ENCODE results near the gene MYO1C. TPM values are rescaled to one million over a fixed set of nuclear protein-coding genes. Genes with fewer than 3 reads are reported as not detected.

MYO1C gene
- total RNA-seq, 2 donors from 2014 or later: 32.8 to 49.9 TPM

DNA sequence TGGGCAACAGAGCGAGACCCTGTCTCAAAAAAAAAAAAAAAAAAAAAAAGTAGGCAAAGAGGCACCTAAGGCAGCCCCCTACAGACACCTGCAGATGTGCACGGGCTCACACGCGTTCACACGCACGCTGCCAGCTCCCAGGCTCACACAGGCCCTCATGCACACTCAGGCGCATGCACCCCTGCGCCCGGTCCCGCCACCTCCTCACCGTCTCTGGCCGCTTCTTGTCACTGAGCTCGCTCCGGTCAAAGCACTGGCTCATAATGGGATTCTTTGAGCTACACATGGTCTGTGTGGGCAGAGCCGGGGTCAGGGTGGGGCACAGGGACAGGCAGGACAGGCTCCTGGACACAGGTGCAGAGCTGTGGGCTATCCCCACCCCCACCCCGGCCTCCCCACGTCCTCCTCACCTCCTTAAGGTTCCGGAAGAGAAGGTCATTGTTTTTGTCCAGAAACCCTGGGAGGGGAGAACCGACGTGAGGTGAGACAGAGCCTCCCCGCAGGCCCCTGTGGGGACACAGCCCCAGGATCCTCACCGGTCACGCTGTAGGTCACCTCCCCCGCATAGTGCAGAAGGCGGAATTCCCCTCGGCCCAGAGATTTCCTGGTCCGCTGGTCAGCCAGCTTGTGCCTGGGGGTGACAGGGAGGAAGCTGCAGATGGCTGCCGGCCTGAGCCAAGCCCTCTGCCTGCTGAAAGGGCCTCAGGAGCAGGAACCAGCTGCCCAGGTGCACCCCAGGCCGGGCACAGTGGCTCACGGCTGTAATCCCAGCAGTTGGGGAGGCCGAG is 17.9 kb downstream of the MYO1C start:
- ATAC-seq (replicated peaks in 1 of 2) (no peak), DNase-seq (no peak)
- H3K4me3 Mint-ChIP-seq: no peak overlapping the region
- no peaks in the 10 kb centered on the region for H3K36me3 Mint-ChIP-seq (ENCODE audit: insufficient read depth in 2 of 2)
- H3K27me3 Mint-ChIP-seq (ENCODE audit: low read depth): peaks cover 7% of the 10 kb centered on the region
- H3K27ac Mint-ChIP-seq: no peak overlapping the region
- no peaks in the 10 kb centered on the region for H3K9me3 Mint-ChIP-seq
- H3K4me1 Mint-ChIP-seq (ENCODE audit: low read depth): peaks cover 19% of the 10 kb centered on the region

DNA sequence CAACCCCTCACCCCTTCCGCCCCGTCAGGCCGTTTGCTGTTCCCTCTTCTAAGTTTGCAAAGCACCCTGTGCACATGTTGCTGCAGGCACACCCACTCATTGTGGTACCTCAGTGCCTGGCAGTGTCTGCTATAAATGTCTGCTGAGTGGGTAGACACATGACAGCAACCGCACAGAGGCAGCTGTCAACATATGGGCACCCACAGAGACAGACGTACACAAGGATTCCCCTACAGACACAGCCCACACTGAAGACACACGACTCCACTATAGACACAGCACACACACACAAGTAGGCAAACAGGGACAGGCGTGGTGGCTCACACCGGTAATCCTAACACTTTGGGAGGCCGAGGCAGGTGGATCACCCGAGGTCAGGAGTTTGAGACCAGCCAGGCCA is 18.6 kb downstream of the MYO1C start:
- peaks cover 7% of the 10 kb centered on the region for H3K27me3 Mint-ChIP-seq (ENCODE audit: low read depth)

DNA sequence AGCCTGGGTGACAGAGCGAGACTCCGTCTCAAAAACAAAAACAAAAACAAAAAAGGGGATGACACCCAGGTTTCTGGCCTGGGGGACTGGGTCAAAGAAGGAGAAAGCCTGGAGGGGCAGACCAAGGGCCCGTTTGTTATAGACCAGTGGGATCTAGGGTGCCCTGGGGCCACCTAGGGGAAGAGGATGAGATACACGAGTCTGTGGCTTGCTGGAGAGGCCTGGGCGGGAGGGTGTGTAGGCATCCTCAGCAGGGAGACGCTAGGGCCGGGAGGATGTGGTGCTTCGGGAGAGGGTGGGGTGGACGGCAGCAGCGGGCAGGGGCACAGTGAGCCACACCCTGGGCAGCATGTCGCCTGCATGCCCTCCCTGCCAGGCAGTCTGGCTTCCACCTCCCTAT is 19.3 kb downstream of the MYO1C start:
- DNase-seq (no peak), ATAC-seq (replicated peaks in 1 of 2) (peak; percentile 37 to 71)
- H3K27ac Mint-ChIP-seq: no peak overlapping the region
- peaks cover 19% of the 10 kb centered on the region for H3K4me1 Mint-ChIP-seq (ENCODE audit: low read depth)
- H3K4me3 Mint-ChIP-seq: no peak overlapping the region
- peaks cover 1 to 2% of the 10 kb centered on the region in 2 donors for H3K36me3 Mint-ChIP-seq (ENCODE audit: insufficient read depth in 2 of 2)
- H3K9me3 Mint-ChIP-seq: no peaks in the 10 kb centered on the region
- peaks cover 7% of the 10 kb centered on the region for H3K27me3 Mint-ChIP-seq (ENCODE audit: low read depth)

More for the DNA sequence above, 18.6 kb downstream of the MYO1C start:
- Mint-ChIP-seq H3K27ac (no peak overlapping the region), H3K9me3 (no peaks in the 10 kb centered on the region), H3K4me3 (no peak overlapping the region), H3K4me1 (ENCODE audit: low read depth) (peaks cover 19% of the 10 kb centered on the region), H3K36me3 (ENCODE audit: insufficient read depth in 2 of 2) (peaks cover under 1 to 2% of the 10 kb centered on the region in 2 donors)
- DNase-seq (peak in 1 of 2 donors; percentile 31), ATAC-seq (replicated peaks in 1 of 2) (peak; percentile 73 to 78)

DNA sequence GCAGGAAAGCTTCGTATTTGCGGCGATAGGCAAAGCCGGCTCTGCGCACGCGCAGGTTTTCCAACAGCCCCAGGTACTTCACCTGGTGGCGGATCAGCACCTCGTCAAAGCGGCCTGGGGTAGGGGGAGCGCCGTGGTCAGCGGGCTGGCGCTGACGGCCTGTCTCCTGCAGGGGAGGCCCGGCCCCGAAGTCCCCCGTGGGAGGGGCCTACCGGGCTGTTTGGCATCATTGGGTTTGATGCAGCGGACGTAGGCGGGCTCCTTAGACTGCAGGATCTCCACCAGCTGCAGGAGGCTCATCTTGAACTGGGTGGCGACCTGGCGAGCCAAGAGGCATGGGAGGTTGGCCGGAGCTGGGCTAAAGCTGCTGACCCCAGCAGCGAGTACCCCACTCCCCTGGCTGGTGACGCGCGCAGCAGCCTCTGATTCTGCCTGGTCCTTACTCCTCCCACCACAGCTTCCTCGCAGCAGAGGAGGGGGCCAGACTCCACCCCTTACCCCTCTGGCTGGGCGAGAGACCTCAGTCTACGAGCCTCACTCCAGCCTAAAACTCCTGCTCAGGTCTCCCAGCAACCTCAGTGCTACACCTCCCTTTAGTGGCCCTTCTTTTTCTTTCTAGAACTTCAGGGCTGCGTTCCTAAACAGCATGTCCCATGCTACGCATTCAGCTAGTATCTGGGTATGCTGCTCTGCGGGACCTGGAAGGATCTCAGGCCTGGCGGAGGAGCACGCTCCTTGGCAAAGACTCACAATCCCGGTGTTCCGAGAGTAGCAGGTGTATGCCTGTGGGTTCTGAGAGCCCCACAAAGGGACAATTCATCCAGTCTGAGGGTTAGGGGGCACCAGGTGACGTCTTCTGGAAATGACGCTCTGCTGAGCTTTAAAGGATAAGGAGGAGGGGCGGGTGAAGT is 20.3 kb downstream of the MYO1C start:
- H3K27ac Mint-ChIP-seq: no peak overlapping the region
- H3K36me3 Mint-ChIP-seq (ENCODE audit: insufficient read depth in 2 of 2): peaks cover 2 to 5% of the 10 kb centered on the region in 2 donors
- H3K27me3 Mint-ChIP-seq (ENCODE audit: low read depth): peaks cover 7% of the 10 kb centered on the region
- H3K9me3 Mint-ChIP-seq: no peaks in the 10 kb centered on the region
- H3K4me1 Mint-ChIP-seq (ENCODE audit: low read depth): peaks cover 19% of the 10 kb centered on the region
- ATAC-seq (replicated peaks in 1 of 2) (no peak), DNase-seq (no peak)
- H3K4me3 Mint-ChIP-seq: no peak overlapping the region

DNA sequence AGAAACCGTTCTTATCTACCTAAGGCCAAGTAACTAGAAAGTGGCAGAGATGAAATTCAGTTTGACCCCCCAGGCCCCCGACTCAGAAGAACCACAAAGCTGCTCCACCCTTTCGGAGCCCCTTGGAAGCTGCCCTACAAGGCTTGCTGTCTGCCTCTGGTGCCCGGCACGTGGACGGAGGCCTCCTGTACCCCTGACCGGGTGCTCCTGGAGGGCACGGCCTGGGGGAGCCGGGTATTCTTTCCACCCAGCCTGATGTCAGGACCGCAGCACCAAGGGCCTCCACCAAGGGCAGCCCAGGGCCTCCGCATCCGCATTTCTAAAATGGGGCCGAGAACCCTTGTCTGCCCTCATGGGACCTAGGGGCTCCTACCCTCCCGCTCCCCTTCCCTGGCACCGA is 21.0 kb downstream of the MYO1C start:
- DNase-seq: no peak
- peaks cover 19% of the 10 kb centered on the region for H3K4me1 Mint-ChIP-seq (ENCODE audit: low read depth)
- peaks cover 2 to 5% of the 10 kb centered on the region in 2 donors for H3K36me3 Mint-ChIP-seq (ENCODE audit: insufficient read depth in 2 of 2)
- no peak overlapping the region for H3K4me3 Mint-ChIP-seq
- H3K27ac Mint-ChIP-seq: no peak overlapping the region
- peaks cover 7% of the 10 kb centered on the region for H3K27me3 Mint-ChIP-seq (ENCODE audit: low read depth)
- no peaks in the 10 kb centered on the region for H3K9me3 Mint-ChIP-seq
- ATAC-seq (replicated peaks in 1 of 2): no peak

DNA sequence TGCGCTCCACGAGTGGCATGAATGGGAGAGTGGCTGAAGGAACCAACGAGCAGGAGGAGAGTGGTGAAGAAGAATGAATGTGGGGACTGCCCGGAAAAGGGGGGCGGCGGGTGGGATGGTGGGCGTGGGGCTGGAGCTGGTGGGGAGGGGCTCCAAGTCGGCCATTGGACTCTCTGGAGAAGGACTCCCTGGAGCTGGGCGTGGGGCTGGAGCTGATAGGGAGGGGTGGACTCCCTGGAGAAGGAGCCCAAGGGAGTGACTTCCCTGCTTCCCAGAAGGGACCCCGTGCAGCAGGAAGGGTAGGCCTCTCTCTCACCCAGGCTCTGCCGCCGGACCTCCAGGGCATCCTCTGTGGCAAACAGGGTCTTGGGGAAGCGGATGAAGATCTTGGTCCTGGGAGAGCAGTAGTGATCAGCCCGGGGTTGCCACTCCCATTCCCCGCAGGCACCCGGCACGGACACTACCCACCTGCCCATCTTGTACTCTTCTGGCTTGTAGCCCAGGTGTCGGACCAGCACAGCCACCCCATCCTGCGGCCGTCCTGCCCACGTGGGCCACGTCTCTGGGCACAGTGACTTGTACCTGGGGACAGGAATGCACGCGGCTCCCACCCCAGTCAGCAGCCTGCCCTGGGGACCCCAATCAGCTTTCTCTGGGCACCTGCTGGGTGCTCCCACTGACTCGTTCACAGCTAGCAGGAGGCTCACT is 21.6 kb downstream of the MYO1C start:
- no peak for DNase-seq
- no peaks in the 10 kb centered on the region for H3K9me3 Mint-ChIP-seq
- H3K27me3 Mint-ChIP-seq (ENCODE audit: low read depth): peaks cover 7% of the 10 kb centered on the region
- peaks cover 19% of the 10 kb centered on the region for H3K4me1 Mint-ChIP-seq (ENCODE audit: low read depth)
- H3K4me3 Mint-ChIP-seq: no peak overlapping the region
- no peak overlapping the region for H3K27ac Mint-ChIP-seq
- ATAC-seq (replicated peaks in 1 of 2): no peak
- peaks cover 2 to 5% of the 10 kb centered on the region in 2 donors for H3K36me3 Mint-ChIP-seq (ENCODE audit: insufficient read depth in 2 of 2)

DNA sequence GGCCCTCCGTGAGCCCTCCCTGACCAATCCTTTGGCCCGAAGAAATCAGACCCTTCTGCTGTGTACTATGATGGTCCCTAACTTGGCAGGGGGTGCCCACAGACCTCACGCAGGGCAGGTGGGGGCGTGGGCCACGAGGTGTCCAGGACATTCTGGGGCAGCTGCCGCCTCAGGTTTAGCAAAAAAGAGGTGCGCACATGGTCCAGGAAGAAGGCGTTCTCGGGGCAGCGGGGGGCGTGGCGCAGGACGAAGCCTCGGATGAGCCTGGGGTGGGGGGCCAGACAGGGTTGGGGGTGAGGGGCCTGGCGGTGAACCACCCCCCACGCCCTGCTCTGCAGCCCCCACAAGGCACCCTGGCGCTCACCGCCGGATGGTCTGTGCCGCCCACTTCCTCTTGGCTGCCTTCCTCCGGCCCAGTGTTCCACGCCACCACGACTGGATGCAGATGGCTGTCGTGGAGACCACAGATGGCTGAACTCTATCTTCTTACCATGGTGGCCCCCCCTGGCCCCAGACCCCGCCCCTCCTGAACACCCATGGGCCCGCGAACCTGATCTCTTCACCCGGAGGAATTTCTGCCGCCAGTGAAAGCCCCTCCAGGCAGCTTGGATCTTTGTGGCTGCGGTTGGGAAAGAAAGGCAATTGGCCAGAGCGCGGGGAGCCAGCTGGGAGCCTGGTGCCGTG is 22.3 kb downstream of the MYO1C start:
- Mint-ChIP-seq H3K36me3 (ENCODE audit: insufficient read depth in 2 of 2) (peaks cover 2 to 5% of the 10 kb centered on the region in 2 donors), H3K4me1 (ENCODE audit: low read depth) (peaks cover 19% of the 10 kb centered on the region), H3K4me3 (no peak overlapping the region), H3K27me3 (ENCODE audit: low read depth) (peaks cover 11% of the 10 kb centered on the region), H3K9me3 (no peaks in the 10 kb centered on the region), H3K27ac (no peak overlapping the region)
- no peak for ATAC-seq (replicated peaks in 1 of 2)
- no peak for DNase-seq

DNA sequence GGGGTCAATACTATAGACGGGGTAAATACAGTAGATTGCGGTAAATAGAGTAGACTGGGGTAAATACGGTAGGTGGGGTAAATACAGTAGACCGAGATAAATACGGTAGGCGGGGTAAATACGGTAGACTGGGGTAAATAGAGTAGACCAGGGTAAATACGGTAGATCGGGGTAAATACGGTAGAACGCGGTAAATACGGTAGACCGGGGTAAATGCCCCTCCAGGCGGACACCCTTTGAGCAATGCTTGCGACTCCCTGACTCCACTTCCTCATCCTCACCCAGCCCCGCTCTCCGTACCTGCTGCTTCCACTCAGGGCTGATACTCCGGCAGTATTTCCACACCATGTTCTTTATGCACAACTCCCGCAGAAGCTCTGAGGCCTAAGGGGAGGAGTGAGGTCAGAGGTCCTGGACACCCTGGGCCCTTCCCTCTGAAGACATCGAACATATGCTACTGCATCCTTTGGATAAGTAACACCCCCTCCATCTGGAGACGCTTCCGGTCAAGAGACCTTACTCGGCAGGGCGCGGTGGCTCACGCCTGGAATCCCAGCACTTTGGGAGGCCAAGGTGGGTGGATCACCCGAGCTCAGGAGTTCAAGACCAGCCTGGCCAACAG is 23.1 kb downstream of the MYO1C start:
- Mint-ChIP-seq H3K9me3 (no peaks in the 10 kb centered on the region), H3K27ac (no peak overlapping the region), H3K27me3 (ENCODE audit: low read depth) (peaks cover 19% of the 10 kb centered on the region), H3K4me1 (ENCODE audit: low read depth) (peaks cover 19% of the 10 kb centered on the region), H3K4me3 (no peak overlapping the region), H3K36me3 (ENCODE audit: insufficient read depth in 2 of 2) (peaks cover 2 to 5% of the 10 kb centered on the region in 2 donors)
- no peak for DNase-seq
- ATAC-seq (replicated peaks in 1 of 2): no peak

DNA sequence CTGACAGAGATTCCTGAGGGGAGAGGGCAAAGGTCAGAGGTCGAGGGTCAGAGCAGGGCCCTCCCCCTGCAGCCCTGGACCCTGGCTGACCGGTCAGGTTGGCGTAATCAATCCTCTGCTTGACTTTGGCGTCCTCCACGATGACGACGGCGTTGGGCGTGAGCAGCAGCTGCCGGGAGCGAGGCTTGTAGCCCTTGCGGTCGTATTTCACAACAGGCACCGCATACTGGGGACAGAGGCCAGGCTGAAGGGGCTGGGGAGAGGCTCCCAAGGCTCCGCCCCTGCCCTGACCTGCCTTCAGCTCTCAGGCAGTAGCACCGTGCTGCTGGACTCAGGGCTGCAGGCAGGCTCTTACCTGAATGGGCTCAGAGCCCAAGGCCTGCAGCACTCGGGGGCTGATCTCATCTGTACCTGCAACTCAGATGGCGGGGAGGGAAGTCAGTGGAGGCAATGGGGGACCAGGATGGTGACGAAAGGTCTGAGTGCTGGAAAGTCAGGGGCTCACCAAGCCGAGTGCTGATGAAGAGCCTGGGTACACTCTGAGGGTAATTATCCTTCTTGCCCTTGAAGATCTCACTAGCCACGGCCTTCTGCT is 24.5 kb downstream of the MYO1C start:
- ATAC-seq (replicated peaks in 1 of 2): no peak
- DNase-seq: no peak
- H3K27ac Mint-ChIP-seq: no peak overlapping the region
- H3K36me3 Mint-ChIP-seq (ENCODE audit: insufficient read depth in 2 of 2): peaks cover 5 to 7% of the 10 kb centered on the region in 2 donors
- H3K4me1 Mint-ChIP-seq (ENCODE audit: low read depth): peaks cover 14% of the 10 kb centered on the region
- H3K27me3 Mint-ChIP-seq (ENCODE audit: low read depth): peaks cover 27% of the 10 kb centered on the region
- H3K9me3 Mint-ChIP-seq: no peaks in the 10 kb centered on the region
- no peak overlapping the region for H3K4me3 Mint-ChIP-seq

DNA sequence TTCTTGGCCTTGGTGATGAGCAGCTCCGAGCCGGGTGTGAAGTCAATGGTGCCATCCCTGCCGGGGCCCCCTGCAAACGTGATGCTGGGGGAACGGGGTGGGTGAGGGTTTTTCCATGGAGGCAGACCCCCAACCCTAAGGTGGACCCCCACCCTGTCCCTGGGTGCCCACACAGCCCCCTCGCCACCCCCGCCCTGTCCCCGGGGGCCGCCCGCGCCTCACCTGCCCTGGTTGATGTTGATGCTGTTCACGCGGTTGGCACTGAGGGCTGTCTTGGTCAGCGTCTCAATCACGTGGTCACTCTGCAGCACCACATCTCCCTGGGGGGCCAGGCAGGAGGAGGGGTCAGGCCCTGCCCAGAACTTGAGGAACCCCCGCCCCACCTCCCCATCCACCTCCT is 25.2 kb downstream of the MYO1C start:
- H3K4me3 Mint-ChIP-seq: no peak overlapping the region
- ATAC-seq (replicated peaks in 1 of 2) (no peak), DNase-seq (no peak)
- peaks cover 6 to 10% of the 10 kb centered on the region in 2 donors for H3K36me3 Mint-ChIP-seq (ENCODE audit: insufficient read depth in 2 of 2)
- H3K9me3 Mint-ChIP-seq: no peaks in the 10 kb centered on the region
- peaks cover 14% of the 10 kb centered on the region for H3K4me1 Mint-ChIP-seq (ENCODE audit: low read depth)
- no peak overlapping the region for H3K27ac Mint-ChIP-seq
- peaks cover 23% of the 10 kb centered on the region for H3K27me3 Mint-ChIP-seq (ENCODE audit: low read depth)

DNA sequence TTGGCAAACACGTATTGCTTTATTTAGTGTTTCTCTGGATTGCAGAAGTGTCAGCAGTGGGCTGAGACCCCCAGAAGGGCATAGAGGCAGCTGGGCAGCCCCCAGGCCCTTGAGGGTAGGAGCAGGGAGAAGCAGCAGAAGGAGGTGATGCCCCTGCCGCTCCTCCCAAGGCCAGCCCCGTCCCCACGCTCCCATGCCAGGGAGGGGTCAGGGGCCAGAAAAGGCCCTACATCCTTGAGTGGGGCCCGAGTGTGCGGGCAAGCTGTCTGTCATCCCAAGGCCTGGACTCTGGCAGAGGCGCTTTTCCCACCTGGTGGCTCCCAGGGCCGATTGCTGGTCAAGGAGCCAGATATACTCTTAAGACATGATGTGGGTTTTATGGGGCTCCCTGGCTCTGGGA is 28.3 kb downstream of the MYO1C start:
- peaks cover 32% of the 10 kb centered on the region for H3K4me1 Mint-ChIP-seq (ENCODE audit: low read depth)
- DNase-seq (no peak), ATAC-seq (replicated peaks in 1 of 2) (no peak)
- H3K4me3 Mint-ChIP-seq: no peak overlapping the region
- H3K27ac Mint-ChIP-seq: no peak overlapping the region
- H3K36me3 Mint-ChIP-seq (ENCODE audit: insufficient read depth in 2 of 2): peaks cover 6 to 10% of the 10 kb centered on the region in 2 donors
- H3K27me3 Mint-ChIP-seq (ENCODE audit: low read depth): peaks cover 31% of the 10 kb centered on the region
- no peaks in the 10 kb centered on the region for H3K9me3 Mint-ChIP-seq
